ENCODE data around the gene VASH1.

VASH1 gene

DNA sequence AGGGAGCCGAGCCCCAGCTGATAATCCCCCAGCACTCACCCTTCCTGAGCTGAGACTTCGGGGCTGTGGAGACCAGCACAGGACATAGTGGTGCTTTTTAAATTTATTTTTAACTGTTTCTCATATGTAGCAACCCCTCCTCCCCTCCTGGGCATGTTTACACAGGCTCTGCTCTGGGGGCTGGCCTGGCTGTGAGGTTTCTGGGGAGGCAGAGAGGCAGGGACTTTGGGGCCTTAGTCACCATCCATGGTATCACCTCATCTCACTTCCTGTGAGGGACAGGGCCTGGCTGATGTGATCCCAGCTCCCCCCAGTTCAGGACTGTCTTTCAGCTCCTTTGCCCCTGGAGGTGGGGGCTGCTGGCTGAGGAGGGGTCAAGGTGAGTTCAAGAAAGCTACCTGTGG is 20.4 kb downstream of the VASH1 start:
- Histone ChIP-seq H3K9me2 (replicated peaks; ENCODE audit: insufficient read depth, low read length) (no peaks in the 10 kb centered on the region), H3K4me2 (ENCODE audit: low read depth, low read length, poor library complexity, severe bottlenecking) (no peak overlapping the region), H3K27me3 (ENCODE audit: low read length) (no peaks in the 10 kb centered on the region), H3K79me2 (ENCODE audit: insufficient read depth, low read length) (no peaks in the 10 kb centered on the region), H4K20me1 (ENCODE audit: low read depth, low read length) (no peaks in the 10 kb centered on the region), H3K9me3 (ENCODE audit: insufficient read depth, low read length) (no peaks in the 10 kb centered on the region), H3K9ac (ENCODE audit: low read length) (no peak overlapping the region), H2AFZ (ENCODE audit: low read depth, low read length, severe bottlenecking) (no peak overlapping the region), H3K27ac (ENCODE audit: low read depth, low read length) (no peak overlapping the region), H3K4me3 (ENCODE audit: insufficient read depth, low read length, poor library complexity, severe bottlenecking) (no peak overlapping the region), H3K36me3 (ENCODE audit: low read length) (no peaks in the 10 kb centered on the region), H3F3A (ENCODE audit: insufficient read depth) (no peaks in the 10 kb centered on the region)
- TF ChIP-seq EZH2phosphoT487 (conservative IDR thresholded peaks at IDR 0.05; ENCODE audit: low read length), result no peak
- TF ChIP-seq, protein P1, sequence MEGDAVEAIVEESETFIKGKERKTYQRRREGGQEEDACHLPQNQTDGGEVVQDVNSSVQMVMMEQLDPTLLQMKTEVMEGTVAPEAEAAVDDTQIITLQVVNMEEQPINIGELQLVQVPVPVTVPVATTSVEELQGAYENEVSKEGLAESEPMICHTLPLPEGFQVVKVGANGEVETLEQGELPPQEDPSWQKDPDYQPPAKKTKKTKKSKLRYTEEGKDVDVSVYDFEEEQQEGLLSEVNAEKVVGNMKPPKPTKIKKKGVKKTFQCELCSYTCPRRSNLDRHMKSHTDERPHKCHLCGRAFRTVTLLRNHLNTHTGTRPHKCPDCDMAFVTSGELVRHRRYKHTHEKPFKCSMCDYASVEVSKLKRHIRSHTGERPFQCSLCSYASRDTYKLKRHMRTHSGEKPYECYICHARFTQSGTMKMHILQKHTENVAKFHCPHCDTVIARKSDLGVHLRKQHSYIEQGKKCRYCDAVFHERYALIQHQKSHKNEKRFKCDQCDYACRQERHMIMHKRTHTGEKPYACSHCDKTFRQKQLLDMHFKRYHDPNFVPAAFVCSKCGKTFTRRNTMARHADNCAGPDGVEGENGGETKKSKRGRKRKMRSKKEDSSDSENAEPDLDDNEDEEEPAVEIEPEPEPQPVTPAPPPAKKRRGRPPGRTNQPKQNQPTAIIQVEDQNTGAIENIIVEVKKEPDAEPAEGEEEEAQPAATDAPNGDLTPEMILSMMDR (IDR thresholded peaks at IDR 0.05; ENCODE audit: insufficient read depth, low read length, poor library complexity, severe bottlenecking), result no peak

DNA sequence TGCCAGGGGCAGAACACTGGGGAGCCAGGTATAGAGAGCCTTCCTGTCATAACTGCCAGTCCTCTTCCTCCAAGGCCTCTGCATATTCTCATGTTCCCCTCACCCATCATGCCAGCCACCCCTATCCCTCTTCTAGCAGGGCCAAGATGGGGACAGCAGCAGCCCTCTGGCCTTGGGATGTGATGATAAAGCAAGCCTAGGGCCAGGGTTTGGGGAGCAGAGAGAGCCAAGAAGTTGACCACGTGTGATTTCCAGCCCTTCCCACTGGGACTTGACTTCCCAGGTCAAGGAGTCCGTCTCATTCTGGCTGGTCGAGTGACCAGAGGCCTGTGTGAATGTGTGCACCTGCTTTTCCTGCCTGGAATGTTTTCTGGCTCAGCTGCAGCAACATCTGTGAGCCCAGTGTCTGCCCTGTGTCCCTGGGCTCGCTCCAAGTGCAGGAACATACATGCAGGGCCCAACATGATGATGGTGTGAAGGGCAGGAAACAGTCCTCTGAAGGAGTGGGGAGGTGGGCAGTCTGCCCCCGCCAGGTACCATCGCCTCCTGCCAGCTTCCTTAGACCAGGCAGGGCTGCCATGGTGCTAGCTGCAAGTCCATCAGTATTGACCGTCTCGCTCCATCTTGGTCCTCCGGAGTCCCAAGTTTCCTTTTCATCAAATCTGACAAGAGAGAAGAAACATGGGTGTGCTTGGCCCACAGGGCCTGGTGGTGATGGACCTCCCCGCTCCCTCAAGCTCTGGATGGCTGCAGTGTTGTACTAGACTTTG is 21.0 kb downstream of the VASH1 start:
- Histone ChIP-seq H3K4me2 (ENCODE audit: low read depth, low read length, poor library complexity, severe bottlenecking) (no peak overlapping the region), H3K27me3 (ENCODE audit: low read length) (no peaks in the 10 kb centered on the region), H3K27ac (ENCODE audit: low read depth, low read length) (no peak overlapping the region), H3K4me3 (ENCODE audit: insufficient read depth, low read length, poor library complexity, severe bottlenecking) (no peak overlapping the region), H3K36me3 (ENCODE audit: low read length) (no peaks in the 10 kb centered on the region), H3K79me2 (ENCODE audit: insufficient read depth, low read length) (no peaks in the 10 kb centered on the region), H3K9me3 (ENCODE audit: insufficient read depth, low read length) (no peaks in the 10 kb centered on the region), H4K20me1 (ENCODE audit: low read depth, low read length) (no peaks in the 10 kb centered on the region), H3F3A (ENCODE audit: insufficient read depth) (no peaks in the 10 kb centered on the region), H2AFZ (ENCODE audit: low read depth, low read length, severe bottlenecking) (no peak overlapping the region), H3K9ac (ENCODE audit: low read length) (no peak overlapping the region), H3K9me2 (replicated peaks; ENCODE audit: insufficient read depth, low read length) (no peaks in the 10 kb centered on the region)
- TF ChIP-seq, protein P1 (IDR thresholded peaks at IDR 0.05; ENCODE audit: insufficient read depth, low read length, poor library complexity, severe bottlenecking), result no peak
- no peak for TF ChIP-seq EZH2phosphoT487 (conservative IDR thresholded peaks at IDR 0.05; ENCODE audit: low read length)

DNA sequence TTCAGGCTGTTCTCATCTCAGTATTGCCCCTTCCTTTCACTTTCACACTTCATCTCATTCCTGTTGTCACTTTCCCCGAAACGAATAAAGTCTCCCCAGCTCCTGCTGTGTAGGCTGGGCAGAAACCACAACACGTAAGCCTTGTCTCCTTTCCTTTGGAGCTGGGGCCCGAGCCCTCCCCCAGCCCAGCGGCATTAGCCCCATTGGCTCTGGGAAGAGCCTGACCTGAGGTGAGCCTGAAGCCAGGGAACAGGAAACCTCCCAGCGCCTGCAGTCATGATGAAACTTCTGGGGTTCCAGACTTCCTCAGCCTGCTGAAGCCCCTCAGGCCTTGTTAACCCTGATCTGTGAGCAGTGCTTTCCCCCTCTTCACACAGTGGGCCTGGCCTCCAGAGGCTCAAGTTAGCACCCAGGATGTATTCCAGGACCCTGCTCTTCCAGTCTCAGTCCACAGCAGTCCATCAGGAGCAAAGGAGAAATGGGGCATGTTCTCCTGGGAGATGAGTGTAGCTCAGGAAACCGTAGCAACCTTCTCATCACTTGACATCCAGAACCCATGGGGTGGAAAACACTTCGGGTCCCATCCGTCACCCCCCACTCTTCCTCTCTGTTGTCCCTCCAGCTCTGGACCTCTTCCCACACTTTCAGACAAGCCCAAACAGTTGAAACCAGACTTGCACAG is 21.8 kb downstream of the VASH1 start:
- TF ChIP-seq, protein P1 (IDR thresholded peaks at IDR 0.05; ENCODE audit: insufficient read depth, low read length, poor library complexity, severe bottlenecking), result no peak
- TF ChIP-seq EZH2phosphoT487 (conservative IDR thresholded peaks at IDR 0.05; ENCODE audit: low read length), result no peak
- H3K9me2 ChIP-seq (replicated peaks; ENCODE audit: insufficient read depth, low read length), result no peaks in the 10 kb centered on the region
- no peak overlapping the region for H3K4me3 ChIP-seq (ENCODE audit: insufficient read depth, low read length, poor library complexity, severe bottlenecking)
- H3F3A ChIP-seq (ENCODE audit: insufficient read depth), result no peaks in the 10 kb centered on the region
- no peaks in the 10 kb centered on the region for H3K9me3 ChIP-seq (ENCODE audit: insufficient read depth, low read length)
- no peaks in the 10 kb centered on the region for H3K79me2 ChIP-seq (ENCODE audit: insufficient read depth, low read length)
- no peak overlapping the region for H3K27ac ChIP-seq (ENCODE audit: low read depth, low read length)
- no peaks in the 10 kb centered on the region for H3K27me3 ChIP-seq (ENCODE audit: low read length)
- no peaks in the 10 kb centered on the region for H4K20me1 ChIP-seq (ENCODE audit: low read depth, low read length)
- no peaks in the 10 kb centered on the region for H3K36me3 ChIP-seq (ENCODE audit: low read length)
- H3K4me2 ChIP-seq (ENCODE audit: low read depth, low read length, poor library complexity, severe bottlenecking), result no peak overlapping the region
- no peak overlapping the region for H2AFZ ChIP-seq (ENCODE audit: low read depth, low read length, severe bottlenecking)
- H3K9ac ChIP-seq (ENCODE audit: low read length), result no peak overlapping the region

All from SU-DHL-6 (cell line).